ENCODE results near the gene MKRN1.

Gene MKRN1

GRCh38 chr7:140423501-140423900 lies 55.8 kb downstream of the MKRN1 start:
- TF ChIP-seq GATA2 (IDR thresholded peaks at IDR 0.05; ENCODE audit: low read depth, low read length) (no peak), GATA3 (IDR thresholded peaks at IDR 0.05; ENCODE audit: low read depth, low read length) (no peak)

GRCh38 chr7:140421521-140421920 lies 57.8 kb downstream of the MKRN1 start:
- TF ChIP-seq GATA3 (IDR thresholded peaks at IDR 0.05; ENCODE audit: low read depth, low read length) = no peak
- TF ChIP-seq GATA2 (IDR thresholded peaks at IDR 0.05; ENCODE audit: low read depth, low read length) = no peak

GRCh38 chr7:140418653-140419052 lies 60.7 kb downstream of the MKRN1 start:
- TF ChIP-seq GATA2 (IDR thresholded peaks at IDR 0.05; ENCODE audit: low read depth, low read length) = no peak
- no peak for TF ChIP-seq GATA3 (IDR thresholded peaks at IDR 0.05; ENCODE audit: low read depth, low read length)

DNA sequence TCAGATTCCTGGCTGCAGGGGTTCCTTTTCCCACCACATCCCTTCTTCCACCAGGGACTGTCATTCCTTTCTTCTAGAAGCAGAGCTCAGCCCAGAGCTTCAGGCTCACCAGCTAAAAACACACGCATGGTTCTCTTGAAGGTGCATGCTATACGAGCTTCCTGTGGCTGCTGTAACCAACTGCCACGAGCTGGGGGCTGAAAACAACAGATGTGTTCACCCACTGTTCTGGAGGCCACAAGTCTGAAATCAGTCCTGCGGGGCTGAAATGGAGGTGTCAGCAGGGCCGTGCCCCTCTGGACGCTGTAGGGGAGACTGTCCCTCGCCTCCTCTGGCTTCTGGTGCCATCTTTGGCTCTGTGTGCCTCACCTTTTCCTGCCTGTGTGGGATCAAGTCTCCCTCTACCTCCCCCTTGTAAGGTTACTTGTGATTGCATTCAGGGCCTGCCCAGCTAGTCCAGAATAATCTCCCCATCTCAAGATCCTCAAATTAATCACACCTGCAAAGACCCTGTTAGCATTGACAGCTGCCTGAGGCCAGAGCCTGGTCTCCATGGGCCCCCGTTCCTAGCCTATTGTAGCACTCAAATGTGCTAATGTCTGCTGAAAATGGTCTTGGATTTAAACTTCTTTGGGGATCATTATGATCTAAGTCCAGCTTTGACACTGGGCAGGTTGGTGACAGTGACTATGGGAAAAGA lies 61.7 kb downstream of the MKRN1 start:
- peak; percentile 44; the same call in 1 of the 2 replicates for TF ChIP-seq GATA2 (IDR thresholded peaks at IDR 0.05; ENCODE audit: low read depth, low read length)
- TF ChIP-seq GATA3 (IDR thresholded peaks at IDR 0.05; ENCODE audit: low read depth, low read length) = no peak

DNA sequence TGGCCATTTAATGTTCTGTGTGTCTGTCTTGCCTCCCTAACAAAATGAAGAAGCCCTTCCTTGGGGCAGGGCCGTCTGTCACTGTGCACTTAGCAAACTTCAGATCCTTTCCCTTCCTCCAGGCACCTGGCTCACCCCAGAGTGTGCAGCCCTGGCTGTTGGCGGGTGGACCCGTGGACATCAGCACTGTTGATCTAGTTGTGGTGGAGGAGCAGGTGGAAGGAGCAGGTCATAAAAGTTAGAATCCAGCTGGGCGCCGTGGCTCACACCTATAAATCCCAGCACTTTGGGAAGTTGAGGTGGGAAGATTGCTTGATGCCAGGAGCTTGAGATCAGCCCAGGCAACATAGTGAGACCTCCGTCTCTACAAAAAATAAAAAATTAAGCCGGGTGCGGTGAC lies 62.7 kb downstream of the MKRN1 start:
- TF ChIP-seq GATA2 (IDR thresholded peaks at IDR 0.05; ENCODE audit: low read depth, low read length) (no peak), GATA3 (IDR thresholded peaks at IDR 0.05; ENCODE audit: low read depth, low read length) (no peak)

DNA sequence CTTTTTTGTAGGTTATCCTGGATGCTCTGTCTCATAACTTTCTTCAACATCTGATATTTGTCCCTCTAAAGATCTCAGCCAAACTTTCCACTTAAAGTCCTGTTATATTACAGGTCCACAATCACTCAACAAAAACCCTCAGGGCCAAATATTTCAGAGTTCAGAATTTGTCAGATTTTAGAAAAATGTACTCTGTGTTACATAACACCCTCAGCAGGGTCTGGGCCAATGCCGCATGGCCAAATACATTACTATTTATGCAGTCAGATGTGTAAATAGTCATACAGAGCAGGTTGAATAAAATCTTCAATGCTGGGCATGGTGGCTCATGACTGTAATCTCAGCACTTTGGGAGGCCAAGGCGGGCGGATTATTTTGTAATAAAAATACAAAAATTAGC lies 63.9 kb downstream of the MKRN1 start:
- TF ChIP-seq GATA2 (IDR thresholded peaks at IDR 0.05; ENCODE audit: low read depth, low read length) = no peak
- no peak for TF ChIP-seq GATA3 (IDR thresholded peaks at IDR 0.05; ENCODE audit: low read depth, low read length)

DNA sequence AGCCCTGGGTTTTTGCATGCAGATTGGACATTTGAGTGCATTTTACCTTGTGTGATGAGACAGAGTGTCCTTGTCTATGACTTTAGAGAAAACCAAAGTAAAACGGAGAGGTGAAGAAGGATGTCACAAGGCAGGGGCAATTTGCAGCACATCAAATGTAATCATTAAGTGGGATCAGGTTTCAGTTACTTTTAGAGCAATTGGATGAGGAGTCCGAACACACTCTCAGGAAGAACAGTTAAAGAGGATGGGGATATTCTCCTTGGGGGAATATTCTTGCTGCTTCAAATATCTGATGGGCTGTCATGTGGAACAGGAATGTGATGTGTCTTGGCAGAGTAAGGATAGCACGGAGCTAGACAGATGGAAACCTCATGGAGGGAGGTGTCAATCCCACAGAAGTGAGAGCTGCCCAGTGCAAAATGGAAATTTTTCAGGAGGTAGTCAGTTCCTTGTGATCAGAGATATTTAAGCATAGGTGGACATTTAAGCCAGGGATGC lies 74.7 kb downstream of the MKRN1 start:
- TF ChIP-seq GATA2 (IDR thresholded peaks at IDR 0.05; ENCODE audit: low read depth, low read length) = no peak
- no peak for TF ChIP-seq GATA3 (IDR thresholded peaks at IDR 0.05; ENCODE audit: low read depth, low read length)

DNA sequence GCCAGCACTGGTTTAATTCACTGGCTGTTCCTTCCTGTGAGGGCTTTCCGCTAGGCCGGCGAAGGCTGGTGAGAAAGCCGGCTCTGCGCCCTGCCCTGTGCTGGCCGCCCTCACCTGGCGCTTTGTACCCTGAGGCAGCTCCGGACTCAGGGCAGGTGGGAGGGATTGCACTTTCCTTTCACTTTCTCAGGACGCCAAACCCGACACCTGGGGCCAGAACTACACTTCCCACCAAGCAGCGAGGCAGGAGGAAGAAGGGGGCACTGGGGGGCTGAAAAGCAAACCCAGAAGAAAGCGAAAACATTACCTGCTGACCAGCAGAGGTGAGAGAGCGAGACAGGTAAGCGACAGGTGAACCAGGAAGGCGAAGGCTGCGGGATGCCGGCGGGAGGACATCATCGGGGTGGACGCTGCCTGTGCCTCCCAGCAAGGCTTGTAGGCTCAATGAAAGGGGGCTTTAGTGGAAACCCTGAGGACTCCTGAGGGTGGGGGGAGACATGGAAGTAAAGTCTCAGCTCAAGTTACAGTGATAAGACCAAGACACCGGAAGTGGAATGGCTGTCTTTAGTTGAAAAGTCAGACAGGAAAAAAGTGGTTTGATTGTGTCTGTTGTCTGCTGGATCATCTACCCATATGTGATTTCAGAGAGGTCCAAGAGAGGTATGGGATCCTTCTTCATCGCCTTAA lies 75.3 kb downstream of the MKRN1 start, which contains the start of gene RAB19:
RAB19 (plus strand) TSS at position 181 of the 687 bp plus-strand sequence. CDS start 3,589 bp downstream, outside the sequence.
- TF ChIP-seq GATA2 (IDR thresholded peaks at IDR 0.05; ENCODE audit: low read depth, low read length) = no peak
- no peak for TF ChIP-seq GATA3 (IDR thresholded peaks at IDR 0.05; ENCODE audit: low read depth, low read length)
